ENCODE measurements around the gene MARCHF10. TPM values are rescaled to one million over a fixed set of nuclear protein-coding genes. Genes with fewer than 3 reads are reported as not detected.

Gene MARCHF10
- total RNA-seq = not detected in 2 replicates

GRCh38 chr17:62807812-62808575 is at the start of gene MARCHF10:
Gene MARCHF10, minus strand, starts transcription at chr17:62808314. Its CDS starts 6,579 bp downstream, at chr17:62801735.

Small RNA genes lying within 50 kb of the gene (small RNA-seq; reads per million reads assigned to genes)
- gene RF00019 (ENCODE audit: low replicate concordance) (not detected), gene RNU6-446P (ENCODE audit: low replicate concordance) (not detected)

Other genes starting within 250 kb of the MARCHF10 start
- 226 and 308 TPM in 2 replicates for gene MRC2, start 180.6 kb downstream of the MARCHF10 start, total RNA-seq
- gene TANC2, start 157.9 kb upstream of the MARCHF10 start, total RNA-seq = 31.1 and 48.7 TPM in 2 replicates